GM12892 (cell line): ENCODE measurements around the gene UBE2E1.

Source experiments
- POLR2A ChIP-seq: IDR thresholded peaks from 2 replicates; pipeline ENCODE4 v1.6.1; 2011; ENCODE audit warnings: low read depth, low read length, control low read depth
- POLR2AphosphoS5 ChIP-seq: IDR thresholded peaks from 2 replicates; pipeline ENCODE4 v1.6.1; 2011; ENCODE audit warnings: low read depth, low read length, control low read depth
- TAF1 ChIP-seq: IDR thresholded peaks from 2 replicates; pipeline ENCODE4 v1.6.1; 2011; ENCODE audit warnings: low read depth, mild to moderate bottlenecking, control low read depth, low read length, borderline replicate concordance

- no peak for TF ChIP-seq TAF1
- TF ChIP-seq POLR2AphosphoS5, result no peak
- no peak for TF ChIP-seq POLR2A
These were observed 73.7 kb downstream of the UBE2E1 start for GRCh38 chr3:23879485-23879884.
